Activated T-cell treated with anti-CD3 and anti-CD28 coated beads for 48 hours (primary cell): Measurements from ENCODE around the gene THBD.
"Not testable (repeated sequence)": the region's sequence is repeated elsewhere in the genome, so short reads cannot be mapped to it uniquely, and the experiment has no call there.

Source experiments
- DNase-seq: peaks from one replicate; pipeline ENCODE4 v3.0.0-alpha.2; 2020; ENCODE audit warnings: low read depth

THBD gene

GRCh38 chr20:23035731-23036130, 13.7 kb downstream of the THBD start:
- no peak for DNase-seq

GRCh38 chr20:23034721-23035671, 14.5 kb downstream of the THBD start, which contains the start of gene SSTR4:
SSTR4 (plus strand) TSS chr20:23035312; CDS start chr20:23035484, 172 bp downstream.
- DNase-seq = no peak

GRCh38 chr20:23033918-23034317, 15.6 kb downstream of the THBD start:
- DNase-seq = no peak

- DNase-seq = no peak
Observed at GRCh38 chr20:23032750-23033078, 16.8 kb downstream of the THBD start.

- no peak for DNase-seq
Observed at GRCh38 chr20:23032056-23032749, 17.3 kb downstream of the THBD start.

GRCh38 chr20:23031346-23031745, 18.1 kb downstream of the THBD start:
- no peak for DNase-seq

- DNase-seq = no peak
Observed at GRCh38 chr20:23029324-23029723, 20.1 kb downstream of the THBD start.

- no peak for DNase-seq
Observed at GRCh38 chr20:23028392-23028791, 21.1 kb downstream of the THBD start.

- DNase-seq = no peak
Observed at GRCh38 chr20:23027721-23028120, 21.8 kb downstream of the THBD start.

- DNase-seq = not testable (repeated sequence)
Observed at GRCh38 chr20:23025503-23025902, 24.0 kb downstream of the THBD start.

GRCh38 chr20:23024701-23025100, 24.8 kb downstream of the THBD start:
- DNase-seq = no peak

GRCh38 chr20:23023621-23024177, 25.8 kb downstream of the THBD start:
- DNase-seq = no peak

- DNase-seq = no peak
Observed at GRCh38 chr20:23022849-23023248, 26.6 kb downstream of the THBD start.

GRCh38 chr20:23021951-23022350, 27.5 kb downstream of the THBD start:
- no peak for DNase-seq

- DNase-seq = no peak
Observed at GRCh38 chr20:23021541-23021940, 27.9 kb downstream of the THBD start.

- no peak for DNase-seq
Observed at GRCh38 chr20:23020230-23021018, 29.0 kb downstream of the THBD start.

- DNase-seq = no peak
Observed at GRCh38 chr20:23019403-23019802, 30.1 kb downstream of the THBD start.

GRCh38 chr20:23018941-23019340, 30.5 kb downstream of the THBD start:
- no peak for DNase-seq

GRCh38 chr20:23018432-23018831, 31.0 kb downstream of the THBD start:
- DNase-seq = no peak

- DNase-seq = no peak
Observed at GRCh38 chr20:23017516-23017915, 32.0 kb downstream of the THBD start.

- DNase-seq = no peak
Observed at GRCh38 chr20:23013429-23013828, 36.0 kb downstream of the THBD start.
